IMR-90 (cell line): ENCODE results near the gene BAIAP2. TPM values are rescaled to one million over a fixed set of nuclear protein-coding genes. Genes with fewer than 3 reads are reported as not detected.

ENCODE experiments used
- ATAC-seq: fragments of 200-7000 bp; cut with Tn5 transposase; 2 replicates; pipeline ENCODE4 v1.9.1; 2020; ENCODE audit warnings: low read depth, mild to moderate bottlenecking, moderate library complexity
- BruUV-seq: library from RNA; stranded (reverse); fragments of 400-500 nt; replicated peaks from 2 replicates; lab custom pipeline; 2021; lab: Mats Ljungman, UMichigan
- CTCF ChIA-PET: fragments of 300-600 bp; formaldehyde crosslinking; extraction: SDS; loops from one replicate; lab custom pipeline; 2021; ENCODE audit warnings: antibody characterized with exemption; lab: Yijun Ruan, JAX
- POLR2A ChIA-PET: fragments of 300-600 bp; sonication (Branson Sonifier 250); formaldehyde crosslinking; loops from one replicate; lab custom pipeline; 2022; ENCODE audit warnings: antibody characterized with exemption; ENCODE audit not compliant: unreplicated experiment; lab: Charles Lee
- DNase-seq: peaks from one replicate; pipeline ENCODE4 v3.0.0; 2013
- H2AFZ ChIP-seq: replicated peaks from 2 replicates; pipeline ENCODE3; 2013; ENCODE audit warnings: low read length, mild to moderate bottlenecking; ENCODE audit not compliant: poor library complexity
- H2AK5ac ChIP-seq: 2 replicates; pipeline ENCODE4 v1.6.1; 2013; ENCODE audit warnings: low read depth, low read length, inconsistent platforms
- H2AK9ac ChIP-seq: replicated peaks from 2 replicates; pipeline ENCODE3; 2013; ENCODE audit warnings: mild to moderate bottlenecking, low read depth, low read length, moderate library complexity; ENCODE audit not compliant: poor library complexity
- H2BK120ac ChIP-seq: 2 replicates; pipeline ENCODE4 v1.6.1; 2013; ENCODE audit warnings: low read depth, low read length, inconsistent platforms
- H2BK15ac ChIP-seq: 3 replicates; pipeline ENCODE4 v1.6.1; 2013; ENCODE audit warnings: low read depth, low read length, inconsistent platforms
- H2BK20ac ChIP-seq: 2 replicates; pipeline ENCODE4 v1.6.1; 2013; ENCODE audit warnings: low read depth, mild to moderate bottlenecking, inconsistent platforms, low read length, moderate library complexity
- H2BK5ac ChIP-seq: 2 replicates; pipeline ENCODE4 v1.6.1; 2013; ENCODE audit warnings: mild to moderate bottlenecking, low read depth, low read length, inconsistent platforms; ENCODE audit not compliant: poor library complexity, severe bottlenecking
- H3K14ac ChIP-seq: replicated peaks from 2 replicates; pipeline ENCODE4 v1.6.1; 2013; ENCODE audit warnings: low read depth, low read length, inconsistent platforms
- H3K18ac ChIP-seq: 2 replicates; pipeline ENCODE4 v1.6.1; 2013; ENCODE audit warnings: low read depth, low read length, control low read depth
- H3K23ac ChIP-seq: 2 replicates; pipeline ENCODE4 v1.6.1; 2013; ENCODE audit warnings: low read depth, low read length, inconsistent platforms
- H3K27ac ChIP-seq: 2 replicates; pipeline ENCODE4 v1.5.1; 2013; ENCODE audit warnings: mild to moderate bottlenecking, control low read depth, low read length; ENCODE audit not compliant: insufficient read depth
- H3K27me3 ChIP-seq: 2 replicates; pipeline ENCODE4 v1.6.1; 2013; ENCODE audit warnings: low read length; ENCODE audit not compliant: control insufficient read depth, insufficient read depth
- H3K36me3 ChIP-seq: 2 replicates; pipeline ENCODE4 v1.6.1; 2013; ENCODE audit warnings: low read length, mixed read lengths; ENCODE audit not compliant: control insufficient read depth, insufficient read depth
- H3K4ac ChIP-seq: 2 replicates; pipeline ENCODE4 v1.6.1; 2013; ENCODE audit warnings: low read depth, low read length, inconsistent platforms
- H3K4me1 ChIP-seq: 2 replicates; pipeline ENCODE4 v1.6.1; 2013; ENCODE audit warnings: low read length, mixed read lengths; ENCODE audit not compliant: control insufficient read depth, insufficient read depth
- H3K4me2 ChIP-seq: 2 replicates; pipeline ENCODE4 v1.6.1; 2013; ENCODE audit warnings: low read depth, mild to moderate bottlenecking, control low read depth, low read length, moderate library complexity
- H3K4me3 ChIP-seq: 2 replicates; pipeline ENCODE4 v1.5.1; 2013; ENCODE audit warnings: low read depth, mild to moderate bottlenecking, control low read depth, low read length, moderate library complexity; ENCODE audit not compliant: insufficient read depth
- H3K56ac ChIP-seq: 2 replicates; pipeline ENCODE4 v1.6.1; 2013; ENCODE audit warnings: low read length, inconsistent platforms; ENCODE audit not compliant: insufficient read depth; ENCODE audit errors: extremely low read depth
- H3K79me1 ChIP-seq, 2 experiments: 2 replicates each; pipeline ENCODE4 v1.6.1; 2013; ENCODE audit warnings: low read length in 2 of 2, inconsistent platforms in 1 of 2, low read depth in 1 of 2
- H3K9ac ChIP-seq: 2 replicates; pipeline ENCODE4 v1.6.1; 2013; ENCODE audit warnings: low read depth, low read length, control low read depth
- H3K9me1 ChIP-seq: 2 replicates; pipeline ENCODE4 v1.6.1; 2013; ENCODE audit warnings: low read length, inconsistent platforms; ENCODE audit not compliant: insufficient read depth
- H3K9me3 ChIP-seq: 2 replicates; pipeline ENCODE4 v1.6.1; 2013; ENCODE audit warnings: low read length; ENCODE audit not compliant: control insufficient read depth, insufficient read depth
- H4K20me1 ChIP-seq: 2 replicates; pipeline ENCODE4 v1.6.1; 2013; ENCODE audit warnings: low read length, inconsistent platforms; ENCODE audit not compliant: insufficient read depth
- H4K5ac ChIP-seq: 2 replicates; pipeline ENCODE4 v1.6.1; 2013; ENCODE audit warnings: mild to moderate bottlenecking, low read depth, low read length, control low read depth
- H4K8ac ChIP-seq, 2 experiments: 2 replicates each; pipeline ENCODE4 v1.6.1; 2013; ENCODE audit warnings: low read depth in 2 of 2, low read length in 2 of 2, control low read depth in 1 of 2, inconsistent platforms in 1 of 2
- H4K91ac ChIP-seq: 2 replicates; pipeline ENCODE4 v1.6.1; 2013; ENCODE audit warnings: low read depth, low read length, inconsistent platforms; ENCODE audit not compliant: insufficient read depth
- BHLHE40 ChIP-seq: fragments of 150-350 bp; IDR thresholded peaks from 2 replicates; pipeline ENCODE4 v1.6.1; 2016; ENCODE audit warnings: mild to moderate bottlenecking, low read depth, low read length
- CHD1 ChIP-seq: IDR thresholded peaks from 2 replicates; pipeline ENCODE4 v1.6.1; 2012; ENCODE audit warnings: low read depth, low read length, improper control_type of control experiment
- FOS ChIP-seq: fragments of 150-350 bp; IDR thresholded peaks from 2 replicates; pipeline ENCODE4 v1.6.1; 2016; ENCODE audit warnings: low read depth, low read length
- MAFK ChIP-seq: IDR thresholded peaks from 2 replicates; pipeline ENCODE4 v1.6.1; 2012; ENCODE audit warnings: low read depth, low read length, improper control_type of control experiment
- NFE2L2 ChIP-seq: fragments of 150-350 bp; IDR thresholded peaks from 2 replicates; pipeline ENCODE4 v1.6.1; 2016; ENCODE audit warnings: low read depth, mild to moderate bottlenecking, low read length
- RAD21 ChIP-seq: IDR thresholded peaks from 2 replicates; pipeline ENCODE4 v1.6.1; 2012; ENCODE audit warnings: low read length, improper control_type of control experiment
- RFX5 ChIP-seq: IDR thresholded peaks from 2 replicates; pipeline ENCODE4 v1.8.0; 2012; ENCODE audit warnings: low read depth, mild to moderate bottlenecking, low read length, moderate library complexity
- SMC3 ChIP-seq: fragments of 150-350 bp; IDR thresholded peaks from 2 replicates; pipeline ENCODE4 v1.6.1; 2016; ENCODE audit warnings: low read depth, mild to moderate bottlenecking, antibody characterized with exemption, low read length, moderate library complexity
- WGBS, 2 experiments: methylation state at CpG; one replicate each; pipeline versions ENCODE4 v1.1.5 to v1.1.7; 2013; ENCODE audit warnings: missing lambda C conversion rate in 2 of 2; ENCODE audit not compliant: insufficient read length in 1 of 2; ENCODE audit errors: extremely low coverage in 2 of 2; 5-methylcytosine and 5-hydroxymethylcytosine counted together
- dilution Hi-C: fragments of 300-500 bp; cut with HindIII; formaldehyde crosslinking; loops from one replicate; pipeline ENCODE4 v1.14.3; 2018; ENCODE audit warnings: low sequenced_read_pairs; ENCODE audit not compliant: unreplicated experiment
- in situ Hi-C: fragments of 300-500 bp; cut with MboI; formaldehyde crosslinking; loops from 3 replicates; pipeline ENCODE4 v1.14.3; 2019; ENCODE audit warnings: low sequenced_read_pairs, inconsistent platforms, mixed read lengths
- intact Hi-C: fragments of 100-400 bp; cut with micrococcal nuclease; formaldehyde crosslinking; loops from 2 replicates; pipeline ENCODE4 v1.10.0; 2022
- polyA plus RNA-seq, 3 experiments: library from polyadenylated mRNA; depleted of rRNA; stranded (reverse); fragments of >200 nt; gene quantifications; 2 replicates each; pipeline ENCODE4 v1.2.3, GENCODE V29; 2012; ENCODE audit warnings: low replicate concordance in 1 of 3
- total RNA-seq: library from RNA; depleted of rRNA; stranded (reverse); fragments of >200 nt; gene quantifications from 2 replicates; pipeline ENCODE4 v1.2.3, GENCODE V29; 2012

BAIAP2 gene
- total and polyA plus RNA-seq, 2 of the 4 experiments (the other 2 are of a cell fraction): 18.3 to 32.6 TPM

DNA sequence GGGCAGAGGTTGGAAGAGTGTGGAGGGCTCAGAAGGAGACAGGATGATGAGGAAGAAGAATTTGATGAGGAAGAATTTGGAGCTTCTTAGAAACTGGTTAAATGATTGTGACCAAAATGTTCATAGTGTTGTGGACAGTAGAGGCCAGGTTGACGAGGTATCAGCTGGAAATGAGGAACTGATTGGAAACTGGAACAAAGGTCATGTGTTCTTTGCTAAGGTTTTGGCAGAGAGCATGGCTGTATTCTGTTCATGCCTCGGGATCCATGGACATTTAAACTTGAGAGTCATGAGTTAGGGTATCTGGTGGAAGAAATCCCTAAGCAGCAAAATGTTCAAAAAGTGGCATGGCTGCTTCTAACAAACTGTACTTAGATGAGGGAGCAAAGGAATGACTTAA, 24.0 kb upstream of the BAIAP2 start:
- in situ Hi-C loops (no loop called here), intact Hi-C loops (no loop called here), dilution Hi-C loops (no loop called here)
- H4K20me1 ChIP-seq: no peaks in the 10 kb centered on the region
- H2AK5ac ChIP-seq: no peak overlapping the region
- H3K56ac ChIP-seq: no peak overlapping the region
- no peak overlapping the region for H2AFZ ChIP-seq
- peaks cover 2% of the 10 kb centered on the region for H3K4me1 ChIP-seq
- no peak for DNase-seq
- ChIA-PET POLR2A (no interaction called here), CTCF (no interaction called here)
- TF ChIP-seq FOS (no peak), RAD21 (no peak), SMC3 (no peak), BHLHE40 (no peak), CHD1 (no peak), RFX5 (no peak), NFE2L2 (no peak), MAFK (no peak)
- 60% methylated on average over 2 of the region's 2 CpGs; no CpG with 5 or more reads in 1 of the 2 experiments for WGBS, 2 experiments
- H2AK9ac ChIP-seq: no peak overlapping the region
- H3K14ac ChIP-seq: no peak overlapping the region
- no peaks in the 10 kb centered on the region for H3K79me1 ChIP-seq
- H3K23ac ChIP-seq: no peak overlapping the region
- H4K5ac ChIP-seq: no peak overlapping the region
- H3K4ac ChIP-seq: no peak overlapping the region
- no peak overlapping the region for H2BK20ac ChIP-seq
- peaks cover 11% of the 10 kb centered on the region; the same call in 1 of the 2 replicates for H3K9me3 ChIP-seq
- H3K4me2 ChIP-seq: no peak overlapping the region
- no peak overlapping the region for H3K18ac ChIP-seq
- BruUV-seq: no TSS peak
- no peak overlapping the region for H2BK15ac ChIP-seq
- no peak overlapping the region for H4K8ac ChIP-seq
- no peak for ATAC-seq
- no peak overlapping the region for H2BK5ac ChIP-seq
- peaks cover 11% of the 10 kb centered on the region for H3K27me3 ChIP-seq
- no peak overlapping the region for H3K27ac ChIP-seq
- H3K9me1 ChIP-seq: no peaks in the 10 kb centered on the region
- H3K9ac ChIP-seq: no peak overlapping the region
- H2BK120ac ChIP-seq: no peak overlapping the region
- H3K36me3 ChIP-seq: no peaks in the 10 kb centered on the region
- no peak overlapping the region for H4K91ac ChIP-seq
- H3K4me3 ChIP-seq: no peak overlapping the region
